Measurements from ENCODE around the gene PAX3. TPM values are rescaled to one million over a fixed set of nuclear protein-coding genes. Genes with fewer than 3 reads are reported as not detected.

Gene PAX3
- total RNA-seq, 1 donor from 2014 or later, result 66.7 TPM

DNA sequence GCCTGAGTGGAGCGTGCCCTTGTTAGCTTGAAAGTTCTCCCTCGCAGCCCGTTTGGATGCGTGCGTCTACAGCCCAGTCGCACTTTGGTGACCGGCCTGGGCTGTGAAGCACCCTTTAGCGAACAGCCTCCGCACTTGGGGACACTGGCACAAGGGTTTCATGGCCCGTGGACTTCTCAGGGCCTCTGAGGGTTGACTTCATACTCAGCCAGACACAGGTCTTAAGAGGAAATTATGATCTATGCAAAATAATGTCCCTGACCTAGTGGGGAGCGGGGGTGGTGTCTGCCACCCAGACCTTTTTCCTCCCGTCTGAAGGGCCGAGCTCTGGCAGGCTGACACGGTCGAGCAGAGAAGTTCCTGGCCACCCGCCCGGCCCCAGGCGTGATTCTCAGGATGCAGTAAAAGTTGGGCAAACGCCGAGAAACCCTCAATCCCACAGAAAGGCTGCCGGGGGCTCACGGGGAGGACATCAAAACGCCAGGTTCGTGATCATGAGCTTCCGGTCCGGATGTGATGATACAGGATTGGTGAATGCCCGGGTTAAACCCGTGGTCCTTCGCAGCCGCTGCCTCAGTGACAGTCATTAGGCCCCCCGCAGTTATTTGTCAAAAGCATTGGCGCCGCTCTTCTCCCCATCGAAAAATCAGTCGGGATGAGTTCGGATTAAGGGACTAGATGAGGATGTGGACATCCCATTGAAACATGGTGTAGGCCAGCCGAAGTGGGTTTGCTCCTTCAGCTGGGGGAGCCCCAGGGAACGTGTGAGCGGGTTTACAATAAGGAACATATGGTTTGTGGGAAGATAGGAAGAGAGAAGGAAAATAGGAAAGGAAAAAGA lies 3.6 kb upstream of the PAX3 start:
- Mint-ChIP-seq H3K36me3 (peaks cover 10% of the 10 kb centered on the region), H3K9me3 (no peaks in the 10 kb centered on the region), H3K4me3 (peak overlapping the region; percentile 82), H3K4me1 (ENCODE audit: unreplicated experiment) (peaks cover 14% of the 10 kb centered on the region), H3K27me3 (peaks cover 100% of the 10 kb centered on the region), H3K27ac (peak overlapping the region; percentile 32)
- DNase-seq (ENCODE audit: extremely low spot score, unreplicated experiment), result no peak
- TF ChIP-seq, protein P1, sequence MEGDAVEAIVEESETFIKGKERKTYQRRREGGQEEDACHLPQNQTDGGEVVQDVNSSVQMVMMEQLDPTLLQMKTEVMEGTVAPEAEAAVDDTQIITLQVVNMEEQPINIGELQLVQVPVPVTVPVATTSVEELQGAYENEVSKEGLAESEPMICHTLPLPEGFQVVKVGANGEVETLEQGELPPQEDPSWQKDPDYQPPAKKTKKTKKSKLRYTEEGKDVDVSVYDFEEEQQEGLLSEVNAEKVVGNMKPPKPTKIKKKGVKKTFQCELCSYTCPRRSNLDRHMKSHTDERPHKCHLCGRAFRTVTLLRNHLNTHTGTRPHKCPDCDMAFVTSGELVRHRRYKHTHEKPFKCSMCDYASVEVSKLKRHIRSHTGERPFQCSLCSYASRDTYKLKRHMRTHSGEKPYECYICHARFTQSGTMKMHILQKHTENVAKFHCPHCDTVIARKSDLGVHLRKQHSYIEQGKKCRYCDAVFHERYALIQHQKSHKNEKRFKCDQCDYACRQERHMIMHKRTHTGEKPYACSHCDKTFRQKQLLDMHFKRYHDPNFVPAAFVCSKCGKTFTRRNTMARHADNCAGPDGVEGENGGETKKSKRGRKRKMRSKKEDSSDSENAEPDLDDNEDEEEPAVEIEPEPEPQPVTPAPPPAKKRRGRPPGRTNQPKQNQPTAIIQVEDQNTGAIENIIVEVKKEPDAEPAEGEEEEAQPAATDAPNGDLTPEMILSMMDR (conservative IDR thresholded peaks at IDR 0.05), result no peak

DNA sequence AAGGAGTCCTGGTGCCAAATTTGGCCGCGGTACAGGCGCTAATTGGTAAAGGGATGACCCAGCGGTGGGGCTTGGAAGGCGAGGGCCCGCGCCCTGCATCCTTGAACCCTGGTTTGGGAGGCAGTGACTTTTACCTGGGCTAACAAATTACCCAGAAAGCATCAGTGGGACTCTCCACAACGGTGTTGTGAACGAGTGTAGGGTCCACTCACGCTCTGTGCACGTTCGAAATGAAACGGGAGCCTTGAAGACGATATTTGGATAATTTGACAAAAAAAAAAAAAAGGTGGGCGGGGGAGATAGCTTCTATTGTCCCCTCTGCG lies 3.0 kb upstream of the PAX3 start:
- peaks cover 11% of the 10 kb centered on the region for H3K4me1 Mint-ChIP-seq (ENCODE audit: unreplicated experiment)

DNA sequence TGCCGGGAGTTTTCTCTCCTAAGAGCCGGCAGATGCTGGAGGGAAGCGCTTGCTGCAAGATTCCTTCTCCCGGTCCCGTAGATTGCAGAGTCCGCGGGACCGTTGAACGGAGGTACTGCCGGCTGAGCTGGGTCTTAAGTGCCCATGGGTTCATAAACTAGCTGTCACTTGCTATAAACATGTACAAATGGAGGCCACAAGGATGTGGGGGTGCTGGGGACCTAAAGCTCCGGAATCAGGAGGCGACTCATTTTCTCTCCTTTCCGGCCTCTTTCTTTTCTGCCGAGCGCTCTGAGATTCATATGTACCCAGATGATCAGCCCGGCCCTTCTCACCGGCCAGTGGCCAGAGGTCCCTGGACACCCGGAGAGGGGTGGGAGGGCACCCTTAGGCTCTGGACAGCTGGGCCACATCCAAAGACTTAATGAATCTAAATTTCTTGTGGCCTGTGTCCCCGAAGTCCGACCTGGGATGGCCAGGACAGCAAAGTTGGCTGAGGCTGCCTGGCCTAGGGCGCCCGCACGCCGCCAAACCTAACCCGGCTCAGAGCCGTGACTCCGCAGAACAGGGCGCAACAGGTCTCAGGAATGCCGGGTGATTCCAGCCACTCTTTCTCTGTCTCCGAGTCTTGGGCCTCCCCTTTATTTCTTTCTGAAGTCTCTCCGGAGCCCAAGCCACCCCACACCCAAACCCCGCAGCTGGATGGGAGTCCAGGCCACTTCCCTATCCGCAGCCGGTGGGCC lies 2.4 kb upstream of the PAX3 start:
- H3K4me3 Mint-ChIP-seq, result peak overlapping the region; percentile 82
- DNase-seq (ENCODE audit: extremely low spot score, unreplicated experiment), result no peak

More for the DNA sequence above, 3.0 kb upstream of the PAX3 start:
- Mint-ChIP-seq H3K4me3 (peak overlapping the region; percentile 82), H3K36me3 (peaks cover 8% of the 10 kb centered on the region), H3K9me3 (no peaks in the 10 kb centered on the region), H3K27ac (no peak overlapping the region), H3K27me3 (peaks cover 100% of the 10 kb centered on the region)
- TF ChIP-seq, protein P1 (conservative IDR thresholded peaks at IDR 0.05), result no peak
- no peak for DNase-seq (ENCODE audit: extremely low spot score, unreplicated experiment)

DNA sequence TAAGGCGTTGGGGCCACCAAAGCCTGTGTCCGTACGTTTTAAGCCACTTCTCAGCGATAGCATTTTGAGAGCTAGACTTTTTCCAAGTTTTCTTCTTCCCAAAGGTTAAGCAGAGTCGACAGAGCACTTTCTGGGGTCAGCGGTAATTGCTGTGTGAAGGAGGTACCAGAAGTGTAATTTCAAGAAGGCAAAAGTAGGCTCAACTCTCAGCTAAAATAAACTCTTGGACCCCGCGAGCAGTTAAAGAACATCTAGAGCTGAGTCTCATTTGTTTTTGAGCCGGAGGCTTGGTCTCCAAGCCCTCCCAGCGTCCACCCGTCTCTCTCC lies 1.9 kb upstream of the PAX3 start:
- Mint-ChIP-seq H3K4me3 (peak overlapping the region; percentile 78), H3K27me3 (peaks cover 100% of the 10 kb centered on the region), H3K36me3 (peaks cover 8% of the 10 kb centered on the region), H3K9me3 (no peaks in the 10 kb centered on the region), H3K4me1 (ENCODE audit: unreplicated experiment) (peaks cover 11% of the 10 kb centered on the region), H3K27ac (peak overlapping the region; percentile 29)
- no peak for DNase-seq (ENCODE audit: extremely low spot score, unreplicated experiment)
- TF ChIP-seq, protein P1 (conservative IDR thresholded peaks at IDR 0.05), result no peak

More for the DNA sequence above, 2.4 kb upstream of the PAX3 start:
- Mint-ChIP-seq H3K4me1 (ENCODE audit: unreplicated experiment) (peaks cover 11% of the 10 kb centered on the region), H3K27ac (no peak overlapping the region), H3K27me3 (peaks cover 100% of the 10 kb centered on the region), H3K36me3 (peaks cover 8% of the 10 kb centered on the region), H3K9me3 (no peaks in the 10 kb centered on the region)
- TF ChIP-seq, protein P1 (conservative IDR thresholded peaks at IDR 0.05), result no peak

DNA sequence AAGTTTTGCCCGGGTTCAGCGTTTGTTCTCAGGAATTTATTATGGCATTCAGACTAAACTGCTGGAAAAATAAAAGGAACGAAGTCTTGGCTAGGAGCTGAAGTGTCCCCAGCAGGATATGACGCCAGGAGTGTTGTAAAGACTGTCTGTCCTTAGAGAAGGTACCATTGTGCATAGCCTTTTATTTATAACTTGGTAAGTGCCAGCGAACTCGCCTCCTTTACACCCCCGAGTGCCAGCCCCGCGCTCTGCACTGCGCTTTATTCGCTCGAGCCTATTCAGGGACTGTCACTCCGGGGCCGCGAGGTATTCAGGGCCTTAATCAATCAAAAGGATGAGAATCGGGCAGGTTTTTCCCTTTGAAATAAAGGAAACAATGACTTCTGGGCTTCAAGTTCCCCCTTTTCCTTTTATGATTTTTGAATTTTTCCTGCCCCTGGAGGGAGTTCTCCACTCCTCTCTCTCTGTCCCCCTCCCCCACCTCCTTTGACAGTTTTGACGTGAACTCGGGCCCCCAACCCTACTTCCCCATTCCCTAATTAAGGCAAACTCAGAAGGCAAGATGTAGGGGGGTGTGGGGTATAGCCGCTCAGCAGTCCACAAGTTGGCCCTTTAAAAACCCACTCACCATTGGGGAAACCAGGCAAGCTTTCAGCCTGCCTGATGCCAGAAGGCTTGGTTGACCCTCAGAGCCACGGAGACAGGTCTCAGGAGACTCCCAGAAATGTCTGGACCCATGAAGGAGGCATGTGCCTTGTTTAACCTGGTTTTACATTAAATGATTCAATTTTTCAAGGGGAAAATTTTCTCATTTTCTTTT lies 1.3 kb upstream of the PAX3 start:
- Mint-ChIP-seq H3K36me3 (peaks cover 8% of the 10 kb centered on the region), H3K4me3 (peak overlapping the region; percentile 78), H3K27ac (peak overlapping the region; percentile 73), H3K27me3 (peaks cover 100% of the 10 kb centered on the region), H3K4me1 (ENCODE audit: unreplicated experiment) (peaks cover 11% of the 10 kb centered on the region), H3K9me3 (no peaks in the 10 kb centered on the region)
- DNase-seq (ENCODE audit: extremely low spot score, unreplicated experiment), result no peak
- TF ChIP-seq, protein P1 (conservative IDR thresholded peaks at IDR 0.05), result no peak

Data from type B pancreatic cell (in vitro differentiated cells).